Chondrocyte (in vitro differentiated cells): ENCODE measurements around the gene MOB3C. TPM values are rescaled to one million over a fixed set of nuclear protein-coding genes. Genes with fewer than 3 reads are reported as not detected.
A peak's percentile ranks its signal among the peaks of the same experiment; 100 is the strongest.

ENCODE experiments used
- DNase-seq: peaks from one replicate; pipeline ENCODE4 v3.0.0; 2021; ENCODE audit warnings: mixed read lengths, low spot score
- H3K27ac Mint-ChIP-seq: one replicate; pipeline ENCODE4 v1.8.0; 2021; ENCODE audit warnings: mild to moderate bottlenecking, moderate library complexity, mixed read lengths; ENCODE audit not compliant: unreplicated experiment
- H3K27me3 Mint-ChIP-seq: 2 replicates; pipeline ENCODE4 v1.8.0; 2021; ENCODE audit warnings: low read depth, mixed read lengths
- H3K36me3 Mint-ChIP-seq: 2 replicates; pipeline ENCODE4 v1.8.0; 2021; ENCODE audit warnings: low read depth, mixed read lengths
- H3K4me1 Mint-ChIP-seq: 2 replicates; pipeline ENCODE4 v1.8.0; 2021; ENCODE audit warnings: low read depth, mild to moderate bottlenecking, mixed read lengths
- H3K4me3 Mint-ChIP-seq: one replicate; pipeline ENCODE4 v1.8.0; 2021; ENCODE audit warnings: mild to moderate bottlenecking, moderate library complexity, mixed read lengths; ENCODE audit not compliant: unreplicated experiment
- H3K9me3 Mint-ChIP-seq: 2 replicates; pipeline ENCODE4 v1.8.0; 2021; ENCODE audit warnings: low read depth, mixed read lengths
- CTCF ChIP-seq: fragments of 200-600 bp; sonication (generic); IDR thresholded peaks from 2 replicates; pipeline ENCODE4 v1.5.0; 2021; ENCODE audit warnings: antibody characterized with exemption, mild to moderate bottlenecking, moderate library complexity
- total RNA-seq: library from RNA; stranded (reverse); gene quantifications from 3 replicates; pipeline ENCODE4 v1.2.1, GENCODE V29; 2021

MOB3C gene
- total RNA-seq, 1 donor from 2014 or later, result 6.2 TPM

DNA sequence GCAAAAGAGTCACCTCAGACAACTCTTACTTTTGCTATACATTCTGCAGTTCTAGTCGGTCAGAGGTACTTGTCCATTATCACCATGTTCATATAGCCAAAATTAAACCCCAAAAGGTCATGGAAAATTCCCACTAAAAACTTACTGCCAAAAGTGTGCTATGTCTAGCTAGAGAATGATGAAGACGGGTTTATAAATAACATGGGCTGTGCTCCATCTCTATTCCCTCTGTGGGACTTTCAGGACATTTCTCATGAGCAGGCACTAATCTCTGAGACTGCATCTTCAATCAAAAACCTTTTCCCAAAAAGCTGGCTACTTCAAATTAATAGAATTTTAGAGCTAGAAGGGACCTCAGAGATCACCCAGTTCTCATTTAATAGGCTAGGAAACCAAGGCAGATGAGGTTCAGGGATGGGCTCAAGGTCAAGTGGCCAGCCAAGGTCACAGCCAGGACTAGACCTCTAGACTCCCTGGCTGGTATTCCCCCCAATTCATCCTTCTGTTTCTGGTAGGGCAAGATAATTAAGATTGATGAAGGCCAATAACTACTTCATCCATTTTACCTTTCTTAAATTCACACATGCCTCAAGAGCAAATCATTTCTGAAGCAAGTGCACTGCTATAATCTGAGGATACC, 21.0 kb upstream of the MOB3C start:
- H3K27ac Mint-ChIP-seq, result peak overlapping the region; percentile 24
- no peaks in the 10 kb centered on the region for H3K27me3 Mint-ChIP-seq
- H3K4me1 Mint-ChIP-seq, result peaks cover 16% of the 10 kb centered on the region
- no peak for TF ChIP-seq CTCF
- H3K36me3 Mint-ChIP-seq, result peaks cover 36% of the 10 kb centered on the region
- no peak for DNase-seq
- H3K4me3 Mint-ChIP-seq, result no peak overlapping the region
- no peaks in the 10 kb centered on the region for H3K9me3 Mint-ChIP-seq

GRCh38 chr1:46635205-46635604, 18.6 kb upstream of the MOB3C start:
- DNase-seq, result no peak
- Mint-ChIP-seq H3K27me3 (no peaks in the 10 kb centered on the region), H3K36me3 (peaks cover 31% of the 10 kb centered on the region)

GRCh38 chr1:46630719-46631118, 14.1 kb upstream of the MOB3C start:
- no peaks in the 10 kb centered on the region for H3K4me1 Mint-ChIP-seq
- no peaks in the 10 kb centered on the region for H3K9me3 Mint-ChIP-seq
- H3K4me3 Mint-ChIP-seq, result no peak overlapping the region
- TF ChIP-seq CTCF, result no peak
- H3K36me3 Mint-ChIP-seq, result peaks cover 20% of the 10 kb centered on the region
- DNase-seq, result no peak
- no peaks in the 10 kb centered on the region for H3K27me3 Mint-ChIP-seq
- no peak overlapping the region for H3K27ac Mint-ChIP-seq

More at GRCh38 chr1:46635205-46635604, 18.6 kb upstream of the MOB3C start:
- Mint-ChIP-seq H3K4me3 (no peak overlapping the region), H3K9me3 (no peaks in the 10 kb centered on the region), H3K27ac (no peak overlapping the region), H3K4me1 (peaks cover 16% of the 10 kb centered on the region)
- no peak for TF ChIP-seq CTCF

DNA sequence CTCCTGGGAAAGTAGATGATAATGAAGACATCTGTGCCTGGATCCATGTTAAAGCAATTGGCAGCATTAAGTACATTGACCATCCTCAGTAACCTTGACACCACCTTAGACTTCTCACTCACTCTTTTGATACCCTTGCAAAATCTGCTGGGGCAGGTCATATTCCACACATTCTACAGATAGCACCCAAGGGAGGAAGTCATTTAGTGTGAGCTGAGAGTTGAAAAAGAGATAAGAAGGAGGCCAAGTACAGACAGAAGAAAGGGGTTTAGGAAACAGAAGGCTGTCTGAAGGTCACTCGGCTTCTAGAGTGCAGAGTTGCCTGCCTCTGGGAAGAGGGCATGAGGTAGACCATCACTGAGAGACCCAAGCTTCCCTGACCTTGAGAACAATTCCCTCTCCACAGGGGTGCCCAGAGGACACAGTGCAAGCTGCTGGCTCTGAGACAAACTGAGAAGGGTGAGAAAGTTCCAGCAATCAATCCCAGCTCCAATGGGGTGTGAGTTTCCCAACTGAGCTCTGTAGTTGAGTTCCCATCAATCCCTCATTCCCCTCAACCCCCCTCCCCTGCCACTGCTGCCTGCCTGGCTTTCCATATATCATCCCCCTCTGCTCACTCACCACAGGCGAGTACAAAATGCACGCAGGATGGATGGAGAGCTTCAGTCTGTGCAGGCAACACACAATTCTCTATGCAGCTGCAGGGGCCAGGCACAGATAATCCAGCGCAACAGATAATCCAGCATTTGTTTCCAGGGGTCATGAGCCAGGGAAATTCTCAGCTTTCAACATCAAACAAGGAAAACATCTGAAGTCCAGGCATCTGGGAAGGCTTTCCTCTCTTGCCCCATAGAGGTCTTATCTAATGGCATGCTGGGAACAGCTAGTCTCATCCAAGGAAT, 7.4 kb upstream of the MOB3C start:
- Mint-ChIP-seq H3K9me3 (no peaks in the 10 kb centered on the region), H3K36me3 (peaks cover 1% of the 10 kb centered on the region), H3K27ac (no peak overlapping the region), H3K4me1 (peaks cover 10% of the 10 kb centered on the region), H3K27me3 (no peaks in the 10 kb centered on the region), H3K4me3 (no peak overlapping the region)
- no peak for DNase-seq
- no peak for TF ChIP-seq CTCF

DNA sequence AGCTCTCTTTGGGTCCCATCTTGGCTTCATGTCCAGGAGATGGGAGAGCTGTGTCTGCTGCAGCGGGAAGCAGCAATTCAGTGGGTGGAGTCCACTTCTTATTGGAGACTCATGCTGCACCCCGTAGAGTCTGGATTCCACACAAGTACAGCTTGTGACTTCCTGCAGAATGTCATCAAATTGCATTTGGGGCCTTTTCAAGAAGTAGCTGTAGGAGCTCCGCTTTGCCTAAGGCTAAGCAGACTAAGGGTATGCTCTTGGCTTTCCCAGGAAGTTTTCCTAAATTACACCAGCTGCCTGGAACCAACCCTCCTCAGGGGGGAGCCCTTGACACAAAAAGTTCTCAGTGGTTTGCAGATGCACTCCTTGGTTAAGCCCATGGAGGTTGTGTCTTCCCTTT, 5.7 kb upstream of the MOB3C start:
- H3K4me3 Mint-ChIP-seq, result no peak overlapping the region
- H3K9me3 Mint-ChIP-seq, result no peaks in the 10 kb centered on the region
- DNase-seq, result no peak
- H3K27me3 Mint-ChIP-seq, result no peaks in the 10 kb centered on the region
- peaks cover 10% of the 10 kb centered on the region for H3K4me1 Mint-ChIP-seq
- no peaks in the 10 kb centered on the region for H3K36me3 Mint-ChIP-seq
- no peak overlapping the region for H3K27ac Mint-ChIP-seq
- TF ChIP-seq CTCF, result peak; percentile 72
